ENCODE data around the gene ARHGEF40. TPM values are rescaled to one million over a fixed set of nuclear protein-coding genes. Genes with fewer than 3 reads are reported as not detected.

The ARHGEF40 gene
- total RNA-seq, 2 experiments from 2014 or later, result 1.2 to 1.3 TPM

GRCh38 chr14:21112255-21112654 lies 42.2 kb downstream of the ARHGEF40 start:
- no peaks in the 10 kb centered on the region for H3K9me3 Mint-ChIP-seq
- H3K27me3 Mint-ChIP-seq, result no peaks in the 10 kb centered on the region
- H3K36me3 Mint-ChIP-seq (ENCODE audit: low read depth), result no peaks in the 10 kb centered on the region
- Histone ChIP-seq H3K27ac (ENCODE audit: low read depth in 1 of 2, low read length in 2 of 2) (no peak overlapping the region), H3K4me1 (ENCODE audit: insufficient read depth, low read length) (no peaks in the 10 kb centered on the region), H3K4me3 (ENCODE audit: low read length) (no peak overlapping the region), H3K36me3 (ENCODE audit: insufficient read depth, low read length) (no peaks in the 10 kb centered on the region), H3K9me3 (ENCODE audit: control insufficient read depth in 1 of 2, insufficient read depth in 1 of 2, low read length in 2 of 2) (no peaks in the 10 kb centered on the region), H3K27me3 (ENCODE audit: control insufficient read depth in 1 of 2, insufficient read depth in 2 of 2, low read length in 2 of 2) (no peaks in the 10 kb centered on the region)
- ChIA-PET CTCF (interaction anchor here (0.7 to 1.5 kb wide), 2 partner anchors 8 to 98 kb away, joined by 3 read pairs; no protein-coding TSS in a partner anchor), POLR2A (no interaction called here)
- no peak for TF ChIP-seq CTCF (IDR thresholded peaks at IDR 0.05)
- no peak overlapping the region for H3K4me3 Mint-ChIP-seq
- no peak for DNase-seq
- H3K4me1 Mint-ChIP-seq (ENCODE audit: low read depth), result no peaks in the 10 kb centered on the region
- no peak overlapping the region for H3K27ac Mint-ChIP-seq
- no peak for ATAC-seq (ENCODE audit: poor library complexity)
- intact Hi-C loops (cut with DNase I, micrococcal nuclease), result no loop called here

- no peaks in the 10 kb centered on the region for H3K36me3 ChIP-seq (ENCODE audit: insufficient read depth, low read length)
- DNase-seq, result no peak
- CTCF ChIA-PET, result interaction anchor here (1.5 kb wide), 1 partner anchor 99 kb away, joined by 3 read pairs; no protein-coding TSS in a partner anchor
- no peaks in the 10 kb centered on the region for H3K4me1 ChIP-seq (ENCODE audit: insufficient read depth, low read length)
- no peaks in the 10 kb centered on the region for H3K9me3 ChIP-seq (ENCODE audit: control insufficient read depth in 1 of 2, insufficient read depth in 1 of 2, low read length in 2 of 2)
- Mint-ChIP-seq H3K4me3 (no peak overlapping the region), H3K27ac (no peak overlapping the region), H3K4me1 (ENCODE audit: low read depth) (no peaks in the 10 kb centered on the region), H3K27me3 (peaks cover 6% of the 10 kb centered on the region), H3K9me3 (no peaks in the 10 kb centered on the region), H3K36me3 (ENCODE audit: low read depth) (no peaks in the 10 kb centered on the region)
- ATAC-seq (ENCODE audit: poor library complexity), result no peak
- H3K27me3 ChIP-seq (ENCODE audit: control insufficient read depth in 1 of 2, insufficient read depth in 2 of 2, low read length in 2 of 2), result no peaks in the 10 kb centered on the region
- intact Hi-C loops (cut with DNase I, micrococcal nuclease), result no loop called here
- TF ChIP-seq CTCF (IDR thresholded peaks at IDR 0.05), result no peak
- no peak overlapping the region for H3K27ac ChIP-seq (ENCODE audit: low read depth in 1 of 2, low read length in 2 of 2)
- H3K4me3 ChIP-seq (ENCODE audit: low read length), result no peak overlapping the region
- POLR2A ChIA-PET, result no interaction called here
Measured at GRCh38 chr14:21113369-21113768, 43.3 kb downstream of the ARHGEF40 start.

- ATAC-seq (ENCODE audit: poor library complexity), result no peak
- Mint-ChIP-seq H3K27ac (no peak overlapping the region), H3K36me3 (ENCODE audit: low read depth) (no peaks in the 10 kb centered on the region), H3K4me3 (no peak overlapping the region), H3K9me3 (no peaks in the 10 kb centered on the region), H3K4me1 (ENCODE audit: low read depth) (no peaks in the 10 kb centered on the region), H3K27me3 (peaks cover 40% of the 10 kb centered on the region)
- H3K27me3 ChIP-seq (ENCODE audit: control insufficient read depth in 1 of 2, insufficient read depth in 2 of 2, low read length in 2 of 2), result peaks cover 0 to 9% of the 10 kb centered on the region in 2 experiments
- no peak overlapping the region for H3K4me3 ChIP-seq (ENCODE audit: low read length)
- ChIA-PET CTCF (no interaction called here), POLR2A (no interaction called here)
- intact Hi-C loops (cut with DNase I, micrococcal nuclease), result no loop called here
- no peaks in the 10 kb centered on the region for H3K36me3 ChIP-seq (ENCODE audit: insufficient read depth, low read length)
- no peak for DNase-seq
- H3K4me1 ChIP-seq (ENCODE audit: insufficient read depth, low read length), result no peaks in the 10 kb centered on the region
- H3K9me3 ChIP-seq (ENCODE audit: control insufficient read depth in 1 of 2, insufficient read depth in 1 of 2, low read length in 2 of 2), result no peaks in the 10 kb centered on the region
- no peak for TF ChIP-seq CTCF (IDR thresholded peaks at IDR 0.05)
- H3K27ac ChIP-seq (ENCODE audit: low read depth in 1 of 2, low read length in 2 of 2), result no peak overlapping the region
Measured at GRCh38 chr14:21118933-21119332, 48.8 kb downstream of the ARHGEF40 start.
